GM10266 (cell line): ENCODE results near the gene ZNF467.

Experiments used
- DNase-seq: peaks from one replicate; pipeline ENCODE4 v3.0.0; 2012; ENCODE audit errors: extremely low spot score
- TF ChIP-seq, protein P1 (sequence below): IDR thresholded peaks from 2 replicates; pipeline ENCODE4 v1.5.1; 2012; ENCODE audit warnings: mild to moderate bottlenecking, low read depth; ENCODE audit not compliant: control insufficient read depth, insufficient read depth; ENCODE audit errors: missing control alignments

The ZNF467 gene

DNA sequence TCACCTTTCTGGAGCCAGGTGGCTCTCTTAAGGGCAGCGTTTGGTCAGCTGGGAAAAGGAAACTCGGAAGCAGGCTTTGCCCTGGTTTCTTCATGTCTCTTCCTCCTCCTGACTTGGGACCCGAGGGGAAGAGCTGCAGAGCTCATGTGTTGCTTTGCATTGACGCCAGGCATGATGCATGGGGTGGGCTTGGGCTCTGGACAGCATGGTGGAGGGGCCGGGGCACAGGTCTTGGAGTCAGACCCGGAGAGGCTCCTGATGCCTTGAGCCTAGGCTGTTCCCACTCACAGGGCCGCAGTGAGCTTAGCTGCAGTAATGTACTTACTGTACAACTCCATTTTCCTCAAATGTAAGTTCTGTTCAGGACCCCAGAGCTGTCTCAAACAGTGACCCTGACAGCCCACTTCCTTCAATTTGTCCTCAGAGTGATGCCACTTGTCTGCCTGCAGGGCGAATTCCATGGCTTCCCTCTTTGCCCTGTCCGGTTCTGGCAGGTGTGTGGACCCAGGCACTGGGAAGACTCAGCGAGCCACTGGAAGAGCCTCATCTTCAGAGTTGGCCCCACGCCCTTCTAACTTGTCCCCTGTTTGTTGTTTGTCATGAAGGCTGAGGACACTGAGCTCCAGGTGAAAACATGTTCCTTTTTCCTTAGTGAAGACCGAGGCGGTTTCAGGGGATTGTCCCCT lies 50.2 kb downstream of the ZNF467 start:
- TF ChIP-seq, protein P1, sequence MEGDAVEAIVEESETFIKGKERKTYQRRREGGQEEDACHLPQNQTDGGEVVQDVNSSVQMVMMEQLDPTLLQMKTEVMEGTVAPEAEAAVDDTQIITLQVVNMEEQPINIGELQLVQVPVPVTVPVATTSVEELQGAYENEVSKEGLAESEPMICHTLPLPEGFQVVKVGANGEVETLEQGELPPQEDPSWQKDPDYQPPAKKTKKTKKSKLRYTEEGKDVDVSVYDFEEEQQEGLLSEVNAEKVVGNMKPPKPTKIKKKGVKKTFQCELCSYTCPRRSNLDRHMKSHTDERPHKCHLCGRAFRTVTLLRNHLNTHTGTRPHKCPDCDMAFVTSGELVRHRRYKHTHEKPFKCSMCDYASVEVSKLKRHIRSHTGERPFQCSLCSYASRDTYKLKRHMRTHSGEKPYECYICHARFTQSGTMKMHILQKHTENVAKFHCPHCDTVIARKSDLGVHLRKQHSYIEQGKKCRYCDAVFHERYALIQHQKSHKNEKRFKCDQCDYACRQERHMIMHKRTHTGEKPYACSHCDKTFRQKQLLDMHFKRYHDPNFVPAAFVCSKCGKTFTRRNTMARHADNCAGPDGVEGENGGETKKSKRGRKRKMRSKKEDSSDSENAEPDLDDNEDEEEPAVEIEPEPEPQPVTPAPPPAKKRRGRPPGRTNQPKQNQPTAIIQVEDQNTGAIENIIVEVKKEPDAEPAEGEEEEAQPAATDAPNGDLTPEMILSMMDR = no peak
- no peak for DNase-seq

GRCh38 chr7:149722356-149722957 lies 50.9 kb downstream of the ZNF467 start:
- TF ChIP-seq, protein P1 = no peak

DNA sequence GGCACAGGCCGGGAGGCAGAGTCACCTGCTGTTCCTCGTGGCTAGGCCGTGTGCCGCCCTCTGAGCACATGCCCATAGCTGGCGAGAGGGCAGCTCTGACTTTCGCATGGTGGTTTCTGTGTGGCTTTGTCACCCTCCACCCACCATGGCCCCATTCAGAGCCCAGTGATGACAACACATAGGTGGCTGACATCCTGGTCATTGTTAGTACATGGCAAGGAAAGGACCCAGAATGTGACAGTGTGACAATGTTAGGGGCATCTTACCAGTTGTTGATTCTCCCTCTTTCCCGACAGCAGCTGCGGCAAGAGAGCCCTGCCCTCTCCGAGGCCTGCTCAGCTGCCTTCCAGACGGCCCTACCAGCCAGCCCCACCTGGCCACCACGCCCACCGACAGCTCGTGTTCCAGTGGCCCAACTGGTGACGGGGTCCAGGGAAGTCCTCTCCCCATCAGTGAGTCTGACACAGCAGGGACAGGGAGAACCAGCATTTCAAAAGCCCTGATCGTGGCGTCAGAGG lies 52.2 kb downstream of the ZNF467 start:
- DNase-seq = no peak
- TF ChIP-seq, protein P1 = no peak

More at GRCh38 chr7:149722356-149722957, 50.9 kb downstream of the ZNF467 start:
- DNase-seq = no peak

DNA sequence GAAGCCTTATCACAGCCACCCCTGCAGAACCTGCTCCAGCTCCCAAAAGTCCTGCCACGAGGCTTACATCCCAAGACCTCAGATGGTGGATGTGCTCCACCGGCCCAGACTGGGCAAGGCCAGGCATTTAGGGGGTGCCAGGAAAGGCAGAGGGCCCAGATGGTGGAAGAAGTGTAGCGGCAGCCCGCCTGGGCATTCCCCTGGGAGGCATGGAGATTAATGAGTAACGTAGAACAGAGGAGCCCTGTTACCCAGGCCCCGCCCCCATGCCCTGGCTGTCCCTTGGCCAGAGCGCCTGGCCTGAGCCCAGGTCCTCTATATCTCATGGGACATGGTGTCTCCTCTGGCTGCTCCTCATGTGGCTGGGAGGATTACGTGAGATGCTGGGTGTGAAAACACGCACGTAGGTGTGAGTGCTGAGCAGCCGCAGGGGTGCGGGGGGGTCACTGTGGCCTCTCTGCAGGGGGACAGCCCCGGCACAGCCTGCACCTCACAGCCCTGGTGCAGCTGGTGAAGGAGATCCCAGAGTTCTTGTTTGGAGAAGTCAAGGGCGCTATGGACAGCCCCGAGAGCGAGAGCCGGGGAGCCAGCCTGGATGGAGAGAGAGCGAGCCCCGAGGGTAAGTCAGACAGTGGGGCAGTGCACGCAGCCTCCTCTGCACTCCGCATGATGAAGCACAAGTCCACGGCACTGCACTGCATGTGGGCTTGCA lies 52.9 kb downstream of the ZNF467 start:
- TF ChIP-seq, protein P1 = no peak
- DNase-seq = no peak

- DNase-seq = peak; percentile 68
- TF ChIP-seq, protein P1 = no peak
These were observed 53.5 kb downstream of the ZNF467 start for GRCh38 chr7:149719912-149720335.

DNA sequence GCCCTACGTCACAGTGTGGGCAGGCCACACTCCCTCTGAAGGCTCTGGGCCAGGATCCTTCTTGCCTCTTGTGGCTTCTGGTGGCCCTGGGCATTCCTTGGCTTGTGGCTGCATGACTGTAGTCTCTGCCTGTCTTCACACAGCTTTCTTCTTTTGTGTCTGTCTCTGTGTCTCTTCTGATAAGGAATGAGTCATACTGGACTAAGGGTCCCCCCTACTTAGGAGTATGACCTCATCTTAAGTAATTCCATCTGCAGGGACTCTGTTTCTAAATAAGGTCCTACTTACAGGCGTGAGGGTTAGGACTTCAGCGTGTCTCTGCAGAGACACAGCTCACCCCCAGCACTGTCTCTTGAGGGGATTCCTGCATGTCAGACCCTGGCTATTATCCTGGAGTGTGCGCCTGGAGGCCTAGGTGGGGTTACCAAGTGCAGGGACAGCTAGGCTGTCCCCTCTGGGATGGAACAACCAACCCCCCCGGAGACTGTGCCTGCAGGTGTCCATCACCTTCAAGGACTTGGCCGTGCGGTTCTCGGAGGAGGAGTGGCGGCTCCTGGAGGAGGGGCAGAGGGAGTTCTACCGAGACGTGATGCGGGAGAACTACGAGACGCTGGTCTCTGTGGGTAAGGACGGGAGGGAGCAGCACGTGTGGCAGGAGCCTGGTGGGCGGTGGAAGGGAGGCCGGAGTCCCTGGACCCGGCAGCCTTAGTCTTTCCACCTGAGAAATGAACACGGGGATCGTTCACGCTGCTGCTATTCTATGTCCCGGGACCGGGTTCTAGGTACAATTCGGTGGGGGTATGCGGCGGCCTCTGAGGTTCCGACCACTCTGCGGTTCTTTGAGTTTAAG lies 54.1 kb downstream of the ZNF467 start:
- DNase-seq = no peak
- TF ChIP-seq, protein P1 = no peak
